Gastroesophageal sphincter (tissue), 4 donors: Measurements from ENCODE around the gene DNAJB9. TPM values are rescaled to one million over a fixed set of nuclear protein-coding genes. Genes with fewer than 3 reads are reported as not detected.

Experiments
- ATAC-seq: fragments of 150-250 bp; one replicate; pipeline ENCODE4 v1.9.1; 2016; ENCODE audit warnings: mild to moderate bottlenecking, moderate library complexity
- H3K27ac ChIP-seq, 4 donors: fragments of 200-600 bp; sonication (generic) in 3 of 4; 1 replicate in 3 of 4; 2 replicates in 1 of 4; pipeline ENCODE4 v1.5.1; 2016 to 2019
- H3K27me3 ChIP-seq: fragments of 200-600 bp; sonication (generic); one replicate; pipeline ENCODE4 v1.5.1; 2019
- H3K36me3 ChIP-seq, 2 donors: fragments of 200-600 bp; sonication (generic); one replicate each; pipeline ENCODE4 v1.5.1; 2019; ENCODE audit warnings: control low read depth in 1 of 2
- H3K4me1 ChIP-seq, 3 donors: fragments of 200-600 bp; sonication (generic); 1 replicate in 2 of 3; 2 replicates in 1 of 3; pipeline ENCODE4 v1.5.1; 2016 to 2019; ENCODE audit warnings: control low read depth in 2 of 3
- H3K4me3 ChIP-seq, 2 donors: fragments of 200-600 bp; sonication (generic); one replicate each; pipeline ENCODE4 v1.5.1; 2019; ENCODE audit warnings: mild to moderate bottlenecking in 1 of 2, moderate library complexity in 1 of 2
- H3K9me3 ChIP-seq, 3 donors: fragments of 200-600 bp; sonication (generic); one replicate each; pipeline ENCODE4 v1.5.1; 2017 to 2019; ENCODE audit warnings: control low read depth in 2 of 3
- EP300 ChIP-seq: sonication (generic); formaldehyde crosslinking; IDR thresholded peaks from one replicate; pipeline ENCODE4 v1.6.1; 2017; ENCODE audit warnings: antibody characterized with exemption, mild to moderate bottlenecking
- POLR2A ChIP-seq, 2 donors: fragments of 450-650 bp; IDR thresholded peaks; one replicate each; pipeline ENCODE4 v1.6.1; 2017; ENCODE audit warnings: antibody characterized with exemption in 2 of 2, mild to moderate bottlenecking in 2 of 2, moderate library complexity in 1 of 2
- POLR2AphosphoS5 ChIP-seq: sonication (generic); formaldehyde crosslinking; IDR thresholded peaks from one replicate; pipeline ENCODE4 v1.6.1; 2017; ENCODE audit warnings: antibody characterized with exemption
- WGBS, 2 donors: methylation state at CpG; one replicate each; pipeline ENCODE4 v1.1.5; 2018; ENCODE audit warnings: low coverage in 1 of 2; 5-methylcytosine and 5-hydroxymethylcytosine counted together
- total RNA-seq, 4 donors: library from RNA; depleted of rRNA; stranded (reverse); fragments of >200 nt; gene quantifications; one replicate each; pipeline ENCODE4 v1.1.0, GENCODE V29; 2016
- TF ChIP-seq, protein P1 (sequence below), 4 experiments: fragments of 200-600 bp in 2 of 4; fragments of 450-650 bp in 2 of 4; sonication (generic) in 1 of 4; IDR thresholded peaks; one replicate each; pipeline ENCODE4 v1.5.1; 2017 to 2019; ENCODE audit warnings: antibody characterized with exemption in 4 of 4, mild to moderate bottlenecking in 2 of 4, moderate library complexity in 2 of 4

DNAJB9 gene
- 10 to 100 TPM; 17.4 to 31.2 (median 24.4) TPM for total RNA-seq

DNA sequence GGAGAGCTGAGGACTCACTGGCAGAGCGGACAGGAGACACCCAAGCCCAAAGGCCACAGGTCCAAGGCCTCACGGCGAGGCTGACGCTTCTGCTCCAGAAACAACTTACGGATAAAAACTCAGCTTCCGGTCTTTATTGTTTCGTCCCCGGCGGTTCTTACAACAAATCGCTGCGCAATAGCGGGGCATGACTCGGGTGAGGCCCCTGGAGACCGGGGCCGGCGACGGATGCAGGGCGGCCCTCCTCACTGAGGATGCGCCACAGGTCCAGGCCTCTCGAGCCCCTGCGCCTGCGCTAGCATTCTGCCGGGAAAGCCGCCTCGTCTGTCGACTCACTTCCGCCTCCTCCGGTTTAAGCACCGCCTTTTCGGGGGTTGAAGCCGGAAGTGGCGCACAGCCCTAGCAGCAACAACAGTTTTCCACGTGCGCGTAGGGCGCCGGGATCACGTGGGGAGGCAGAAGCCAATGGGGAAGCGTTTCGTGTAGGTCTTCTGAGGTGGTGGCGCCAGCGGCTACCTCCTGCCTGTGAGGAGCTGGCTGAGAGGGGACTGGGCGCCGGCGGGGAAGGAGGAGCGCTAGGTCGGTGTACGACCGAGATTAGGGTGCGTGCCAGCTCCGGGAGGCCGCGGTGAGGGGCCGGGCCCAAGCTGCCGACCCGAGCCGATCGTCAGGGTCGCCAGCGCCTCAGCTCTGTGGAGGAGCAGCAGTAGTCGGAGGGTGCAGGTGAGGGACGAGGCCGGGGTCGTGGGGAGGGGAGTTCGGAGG is at the start of gene DNAJB9, which contains the start of gene THAP5:
Gene DNAJB9 (plus strand): TSS at position 494 of the 765 bp plus-strand sequence. CDS start 1,853 bp downstream, outside the sequence.
Gene THAP5 (minus strand): TSS at position 326 of the 765 bp plus-strand sequence. CDS start 137 bp downstream, at position 189.
- WGBS, 2 donors: 0% methylated on average over 4 of the region's 65 CpGs; no CpG with 5 or more reads in 1 of the 2 donors

DNA sequence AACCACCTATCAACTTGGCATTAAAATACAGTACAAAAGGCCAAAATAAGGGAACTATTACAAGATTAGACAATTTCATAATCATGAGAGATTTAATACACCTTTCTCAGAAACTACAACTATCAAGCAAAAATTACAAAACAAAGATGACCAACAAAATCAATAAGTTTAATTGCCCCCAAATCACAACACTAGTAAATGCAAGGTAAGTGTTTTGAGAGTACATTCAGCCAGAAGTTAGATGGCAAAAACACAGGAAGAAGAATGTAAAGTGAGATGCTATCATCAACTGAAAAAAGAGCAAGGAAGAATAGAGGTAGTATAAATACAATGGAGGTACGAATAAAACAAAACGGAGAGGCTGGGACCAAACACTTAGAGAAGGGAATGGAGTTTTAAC is 46.9 kb upstream of the DNAJB9 start:
- TF ChIP-seq POLR2A (IDR thresholded peaks at IDR 0.05) (no peak), EP300 (no peak), POLR2AphosphoS5 (no peak)
- TF ChIP-seq, protein P1, sequence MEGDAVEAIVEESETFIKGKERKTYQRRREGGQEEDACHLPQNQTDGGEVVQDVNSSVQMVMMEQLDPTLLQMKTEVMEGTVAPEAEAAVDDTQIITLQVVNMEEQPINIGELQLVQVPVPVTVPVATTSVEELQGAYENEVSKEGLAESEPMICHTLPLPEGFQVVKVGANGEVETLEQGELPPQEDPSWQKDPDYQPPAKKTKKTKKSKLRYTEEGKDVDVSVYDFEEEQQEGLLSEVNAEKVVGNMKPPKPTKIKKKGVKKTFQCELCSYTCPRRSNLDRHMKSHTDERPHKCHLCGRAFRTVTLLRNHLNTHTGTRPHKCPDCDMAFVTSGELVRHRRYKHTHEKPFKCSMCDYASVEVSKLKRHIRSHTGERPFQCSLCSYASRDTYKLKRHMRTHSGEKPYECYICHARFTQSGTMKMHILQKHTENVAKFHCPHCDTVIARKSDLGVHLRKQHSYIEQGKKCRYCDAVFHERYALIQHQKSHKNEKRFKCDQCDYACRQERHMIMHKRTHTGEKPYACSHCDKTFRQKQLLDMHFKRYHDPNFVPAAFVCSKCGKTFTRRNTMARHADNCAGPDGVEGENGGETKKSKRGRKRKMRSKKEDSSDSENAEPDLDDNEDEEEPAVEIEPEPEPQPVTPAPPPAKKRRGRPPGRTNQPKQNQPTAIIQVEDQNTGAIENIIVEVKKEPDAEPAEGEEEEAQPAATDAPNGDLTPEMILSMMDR (IDR thresholded peaks at IDR 0.05): no peak
- no peaks in the 10 kb centered on the region for H3K9me3 ChIP-seq
- no peak for ATAC-seq
- peaks cover 0 to 6% of the 10 kb centered on the region in 2 donors for H3K36me3 ChIP-seq
- no peaks in the 10 kb centered on the region for H3K27me3 ChIP-seq
- H3K27ac ChIP-seq: peak overlapping the region in 1 of 4 donors; percentile 44
- peaks cover 10 to 67% (median 19%) of the 10 kb centered on the region in 3 donors for H3K4me1 ChIP-seq
- H3K4me3 ChIP-seq: no peak overlapping the region
- 55 to 92% methylated on average over 2 of the region's 2 CpGs for WGBS, 2 donors

More for the DNA sequence above, at the start of gene DNAJB9, which contains the start of gene THAP5:
- Histone ChIP-seq H3K36me3 (peaks cover 0 to 28% of the 10 kb centered on the region in 2 donors), H3K4me1 (peaks cover 5 to 48% (median 15%) of the 10 kb centered on the region in 3 donors), H3K9me3 (no peaks in the 10 kb centered on the region), H3K27me3 (no peaks in the 10 kb centered on the region), H3K27ac (peak within 1 kb of the TSS; percentile 95 to 98 (median 96)), H3K4me3 (peak within 1 kb of the TSS; percentile 75 to 79)
- TF ChIP-seq, protein P1 (IDR thresholded peaks at IDR 0.05): no peak
- peak; percentile 97 for TF ChIP-seq POLR2AphosphoS5
- TF ChIP-seq POLR2A (IDR thresholded peaks at IDR 0.05): peak; percentile 92
- peak; percentile 98 for ATAC-seq

DNA sequence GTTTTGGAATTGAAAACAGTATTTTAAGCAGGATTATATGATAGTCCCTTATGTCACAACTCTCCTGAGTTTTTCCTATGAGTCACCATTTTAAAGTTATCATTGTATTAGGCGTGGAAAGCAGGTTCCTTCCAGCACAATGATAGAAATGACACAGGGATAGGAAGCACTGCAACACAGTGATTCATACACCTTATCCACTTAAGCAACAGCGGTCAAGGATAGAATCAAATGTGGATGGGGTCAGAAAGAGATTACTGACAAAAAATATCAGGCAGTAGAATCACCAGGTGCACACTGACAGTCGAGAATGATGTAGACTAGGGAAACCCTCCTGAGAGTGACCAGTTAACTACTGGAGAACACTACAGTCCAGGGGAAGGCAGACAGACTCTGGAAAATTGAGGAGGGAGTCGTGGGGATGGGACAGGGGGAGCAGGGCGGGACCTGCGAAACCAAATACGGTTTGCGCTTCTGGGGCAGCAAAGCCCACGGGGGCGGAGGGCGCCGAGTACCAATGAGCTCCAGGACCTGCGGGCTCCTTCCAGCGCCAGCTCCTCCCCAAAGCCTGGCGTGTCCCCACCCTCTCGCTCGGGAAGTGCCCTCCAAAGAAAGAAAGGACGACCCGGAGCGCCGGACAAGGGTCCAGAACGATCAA is 44.2 kb upstream of the DNAJB9 start:
- WGBS, 2 donors: 0% methylated on average over 7 to 10 of the region's 22 CpGs
- peaks cover 10 to 52% (median 19%) of the 10 kb centered on the region in 3 donors for H3K4me1 ChIP-seq
- TF ChIP-seq POLR2AphosphoS5 (peak; percentile 66), EP300 (no peak), POLR2A (IDR thresholded peaks at IDR 0.05) (no peak)
- TF ChIP-seq, protein P1 (IDR thresholded peaks at IDR 0.05): peak in 1 of 4 experiments; percentile 13
- peak overlapping the region; percentile 71 to 77 for H3K4me3 ChIP-seq
- H3K9me3 ChIP-seq: no peaks in the 10 kb centered on the region
- H3K27me3 ChIP-seq: no peaks in the 10 kb centered on the region
- peak overlapping the region; percentile 94 to 99 (median 98) for H3K27ac ChIP-seq
- peak; percentile 82 for ATAC-seq
- no peaks in the 10 kb centered on the region for H3K36me3 ChIP-seq

DNA sequence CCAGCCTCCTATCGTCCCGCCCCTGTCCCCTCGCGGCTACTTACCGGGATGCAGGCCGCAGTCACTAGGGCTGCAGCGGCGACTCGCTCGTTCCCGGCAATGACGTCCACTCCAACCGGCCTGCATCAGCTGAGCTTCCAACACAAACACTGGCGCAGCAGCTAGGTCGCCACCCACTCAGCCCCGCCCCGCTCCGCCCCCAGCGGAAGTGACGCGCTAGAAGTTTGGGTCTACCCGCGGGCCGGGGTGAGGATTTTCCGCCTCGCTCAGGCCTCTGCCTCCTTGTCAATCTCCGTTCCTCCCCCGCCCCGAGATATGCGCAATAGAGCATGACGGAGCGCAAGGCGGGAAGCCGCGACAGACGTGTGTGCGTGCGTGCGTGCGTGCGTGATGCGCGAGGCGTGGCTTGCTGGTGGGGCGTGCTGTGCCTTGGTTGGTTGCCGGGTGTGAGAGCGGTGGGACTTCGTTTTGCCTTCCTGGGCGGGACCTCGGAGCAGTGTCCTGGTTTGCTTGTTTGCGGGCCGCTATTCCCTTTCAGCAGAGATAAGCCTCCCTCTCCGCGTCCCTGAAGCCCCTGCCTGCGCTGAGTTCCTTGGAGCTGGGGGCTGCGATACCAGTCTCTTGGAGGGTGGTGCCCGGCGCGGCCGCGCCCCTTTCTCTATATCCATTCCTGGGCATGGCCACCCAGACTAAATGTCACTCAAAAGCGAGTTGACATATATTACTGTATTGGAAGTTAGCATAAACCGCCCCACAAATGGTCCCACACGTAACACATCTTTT is 43.5 kb upstream of the DNAJB9 start, which contains the start of gene PNPLA8:
Gene PNPLA8 (minus strand): TSS at position 151 of the 783 bp plus-strand sequence. CDS start 10,644 bp downstream, outside the sequence.
- Histone ChIP-seq H3K4me1 (peaks cover 10 to 45% (median 19%) of the 10 kb centered on the region in 3 donors), H3K27ac (peak within 1 kb of the TSS; percentile 94 to 99 (median 98)), H3K27me3 (no peaks in the 10 kb centered on the region), H3K4me3 (peak within 1 kb of the TSS; percentile 71 to 77), H3K9me3 (no peaks in the 10 kb centered on the region), H3K36me3 (no peaks in the 10 kb centered on the region)
- peak; percentile 98 for TF ChIP-seq POLR2AphosphoS5
- TF ChIP-seq EP300: peak; percentile 85
- TF ChIP-seq POLR2A (IDR thresholded peaks at IDR 0.05): peak; percentile 87 to 91
- TF ChIP-seq, protein P1 (IDR thresholded peaks at IDR 0.05): peak in 1 of 4 experiments; percentile 31
- ATAC-seq: peak; percentile 95
- WGBS, 2 donors: 0% methylated on average over 1 to 15 of the region's 64 CpGs
